Caco-2 (cell line): ENCODE data around the gene FUOM. TPM values are rescaled to one million over a fixed set of nuclear protein-coding genes. Genes with fewer than 3 reads are reported as not detected.
"Not testable (repeated sequence)": the region's sequence is repeated elsewhere in the genome, so short reads cannot be mapped to it uniquely, and the experiment has no call there.

Experiments used
- BruUV-seq: library from RNA; stranded (reverse); fragments of 400-500 nt; replicated peaks from 2 replicates; lab custom pipeline; 2021; lab: Mats Ljungman, UMichigan
- CTCF ChIA-PET: fragments of 300-600 bp; sonication (Branson Sonifier 250); formaldehyde crosslinking; loops from one replicate; lab custom pipeline; 2022; ENCODE audit warnings: antibody characterized with exemption; lab: Charles Lee
- POLR2A ChIA-PET: fragments of 300-600 bp; sonication (Branson Sonifier 250); formaldehyde crosslinking; loops from one replicate; lab custom pipeline; 2022; ENCODE audit warnings: antibody characterized with exemption; lab: Charles Lee
- DNase-seq, 2 experiments: peaks; one replicate each; pipeline versions ENCODE4 v3.0.0 to v3.0.0-alpha.2; 2020 to 2022
- H3K27me3 ChIP-seq: replicated peaks from 2 replicates; pipeline ENCODE4 v1.6.0; 2011; ENCODE audit warnings: low read length; ENCODE audit not compliant: control insufficient read depth, insufficient read depth
- H3K36me3 ChIP-seq: 2 replicates; pipeline ENCODE4 v1.5.1; 2011; ENCODE audit warnings: low read length; ENCODE audit not compliant: control insufficient read depth, insufficient read depth
- H3K4me1 ChIP-seq: fragments of 250-450 bp; sonication (Bioruptor Pico); 2 replicates; pipeline ENCODE4 v1.5.1; 2020; ENCODE audit warnings: mild to moderate bottlenecking
- H3K4me3 ChIP-seq: 2 replicates; pipeline ENCODE4 v1.5.1; 2011; ENCODE audit warnings: low read depth, mild to moderate bottlenecking, control low read depth, low read length
- H3K9me3 ChIP-seq: fragments of 250-450 bp; sonication (Bioruptor Pico); 2 replicates; pipeline ENCODE4 v1.5.1; 2020; ENCODE audit warnings: mild to moderate bottlenecking, moderate library complexity
- H3K27ac Mint-ChIP-seq: one replicate; pipeline ENCODE4 v1.8.0; 2022; ENCODE audit warnings: mixed read lengths; ENCODE audit not compliant: unreplicated experiment
- H3K27me3 Mint-ChIP-seq: one replicate; pipeline ENCODE4 v1.8.0; 2022; ENCODE audit warnings: mixed read lengths; ENCODE audit not compliant: insufficient read depth, unreplicated experiment
- H3K36me3 Mint-ChIP-seq: one replicate; pipeline ENCODE4 v1.8.0; 2022; ENCODE audit warnings: mild to moderate bottlenecking, mixed read lengths; ENCODE audit not compliant: insufficient read depth, unreplicated experiment
- H3K4me1 Mint-ChIP-seq: one replicate; pipeline ENCODE4 v1.8.0; 2022; ENCODE audit warnings: low read depth, mixed read lengths; ENCODE audit not compliant: unreplicated experiment
- H3K4me3 Mint-ChIP-seq: one replicate; pipeline ENCODE4 v1.8.0; 2022; ENCODE audit warnings: mild to moderate bottlenecking, moderate library complexity, mixed read lengths; ENCODE audit not compliant: unreplicated experiment
- H3K9me3 Mint-ChIP-seq: one replicate; pipeline ENCODE4 v1.8.0; 2022; ENCODE audit warnings: mixed read lengths; ENCODE audit not compliant: unreplicated experiment
- CTCF ChIP-seq, 2 experiments: fragments of 200-600 bp in 1 of 2; IDR thresholded peaks; 1 replicate in 1 of 2; 2 replicates in 1 of 2; pipeline versions ENCODE4 v1.5.1 to v1.8.0; 2011 to 2022; ENCODE audit warnings: antibody characterized with exemption in 1 of 2, control low read depth in 1 of 2, inconsistent platforms in 1 of 2, low read depth in 1 of 2, low read length in 1 of 2, mild to moderate bottlenecking in 1 of 2, moderate library complexity in 1 of 2; ENCODE audit not compliant: insufficient read depth in 1 of 2, severe bottlenecking in 1 of 2, unreplicated experiment in 1 of 2
- intact Hi-C: fragments of 100-400 bp; cut with micrococcal nuclease; formaldehyde crosslinking; loops from one replicate; pipeline ENCODE4 v1.10.0; 2022; ENCODE audit not compliant: unreplicated experiment
- total RNA-seq: library from RNA; stranded (reverse); gene quantifications from 2 replicates; pipeline ENCODE4 v1.2.3, GENCODE V29; 2022

FUOM gene
- total RNA-seq, 1 experiment from 2014 or later = 119 TPM

- peak overlapping the region; percentile 86 for H3K4me3 Mint-ChIP-seq
These were observed 32.2 kb downstream of the FUOM start for GRCh38 chr10:133325440-133326222.

GRCh38 chr10:133324857-133325260 is 33.0 kb downstream of the FUOM start:
- Mint-ChIP-seq H3K4me1 (peaks cover 7% of the 10 kb centered on the region), H3K4me3 (peak overlapping the region; percentile 86), H3K9me3 (peaks cover 9% of the 10 kb centered on the region), H3K27ac (no peak overlapping the region), H3K27me3 (peaks cover 6% of the 10 kb centered on the region), H3K36me3 (peaks cover 8% of the 10 kb centered on the region)
- no peak for TF ChIP-seq CTCF (IDR thresholded peaks at IDR 0.05; ENCODE audit: insufficient read depth in 1 of 2, low read depth in 1 of 2, low read length in 1 of 2, severe bottlenecking in 1 of 2, unreplicated experiment in 1 of 2)
- no peaks in the 10 kb centered on the region for H3K36me3 ChIP-seq
- H3K4me1 ChIP-seq = peaks cover 11% of the 10 kb centered on the region; the same call in 1 of the 2 replicates
- no peak for DNase-seq
- no TSS peak for BruUV-seq
- peaks cover 13% of the 10 kb centered on the region for H3K9me3 ChIP-seq
- H3K27me3 ChIP-seq = no peaks in the 10 kb centered on the region
- CTCF ChIA-PET = interaction anchor here (0.8 kb wide), 2 partner anchors 11 to 67 kb away, joined by 3 to 6 read pairs; no protein-coding TSS in a partner anchor
- H3K4me3 ChIP-seq = no peak overlapping the region
- POLR2A ChIA-PET = interaction anchor here (0.7 to 0.9 kb wide), 2 partner anchors 27 to 54 kb away, joined by 4 to 7 read pairs; partner anchors contain the start of gene PAOX
- intact Hi-C loops = loop anchor here (5.0 kb wide), 1 partner anchor 67 kb away; the partner anchor contains the start of gene MTG1

More at GRCh38 chr10:133325440-133326222, 32.2 kb downstream of the FUOM start:
- Histone ChIP-seq H3K4me1 (peaks cover 11% of the 10 kb centered on the region; the same call in 1 of the 2 replicates), H3K9me3 (peaks cover 6% of the 10 kb centered on the region), H3K27me3 (no peaks in the 10 kb centered on the region), H3K4me3 (peak overlapping the region; percentile 40), H3K36me3 (no peaks in the 10 kb centered on the region)
- intact Hi-C loops = loop anchor here (5.0 kb wide), 1 partner anchor 67 kb away; the partner anchor contains the start of gene MTG1
- POLR2A ChIA-PET = no interaction called here
- BruUV-seq = no TSS peak
- CTCF ChIA-PET = no interaction called here
- TF ChIP-seq CTCF (IDR thresholded peaks at IDR 0.05; ENCODE audit: insufficient read depth in 1 of 2, low read depth in 1 of 2, low read length in 1 of 2, severe bottlenecking in 1 of 2, unreplicated experiment in 1 of 2) = no peak
- Mint-ChIP-seq H3K4me1 (peaks cover 7% of the 10 kb centered on the region), H3K27me3 (peaks cover 8% of the 10 kb centered on the region), H3K27ac (no peak overlapping the region), H3K36me3 (peaks cover 10% of the 10 kb centered on the region), H3K9me3 (peaks cover under 1% of the 10 kb centered on the region)
- no peak for DNase-seq

- H3K4me1 Mint-ChIP-seq = peaks cover 9% of the 10 kb centered on the region
- no peak for TF ChIP-seq CTCF (IDR thresholded peaks at IDR 0.05; ENCODE audit: insufficient read depth in 1 of 2, low read depth in 1 of 2, low read length in 1 of 2, severe bottlenecking in 1 of 2, unreplicated experiment in 1 of 2)
- ChIA-PET POLR2A (interaction anchor here (0.6 to 0.9 kb wide), 5 partner anchors 19 to 55 kb away, joined by 3 to 7 read pairs (median 4); partner anchors contain the start of gene PAOX), CTCF (interaction anchor here (0.8 kb wide), 2 partner anchors 10 to 66 kb away, joined by 3 to 6 read pairs; no protein-coding TSS in a partner anchor)
- peaks cover 12% of the 10 kb centered on the region for H3K9me3 Mint-ChIP-seq
- intact Hi-C loops = no loop called here
- no peaks in the 10 kb centered on the region for H3K27me3 ChIP-seq
- H3K9me3 ChIP-seq = peaks cover 13% of the 10 kb centered on the region
- BruUV-seq = no TSS peak
- H3K27ac Mint-ChIP-seq = no peak overlapping the region
- peaks cover 5% of the 10 kb centered on the region for H3K27me3 Mint-ChIP-seq
- no peak overlapping the region for H3K4me3 Mint-ChIP-seq
- H3K4me1 ChIP-seq = peaks cover 11% of the 10 kb centered on the region; the same call in 1 of the 2 replicates
- peaks cover 6% of the 10 kb centered on the region for H3K36me3 Mint-ChIP-seq
- DNase-seq = peak; percentile 68 to 82
- no peaks in the 10 kb centered on the region for H3K36me3 ChIP-seq
- H3K4me3 ChIP-seq = no peak overlapping the region
These were observed 33.5 kb downstream of the FUOM start for GRCh38 chr10:133324198-133324792.

GRCh38 chr10:133322064-133322709 is 35.6 kb downstream of the FUOM start:
- POLR2A ChIA-PET, H3K27me3 Mint-ChIP-seq, H3K27me3 ChIP-seq, intact Hi-C loops, DNase-seq, H3K4me3 ChIP-seq, BruUV-seq, H3K27ac Mint-ChIP-seq, H3K36me3 Mint-ChIP-seq, H3K36me3 ChIP-seq, H3K4me3 Mint-ChIP-seq, CTCF ChIA-PET: not testable (repeated sequence)
- H3K4me1 Mint-ChIP-seq = peaks cover 14% of the 10 kb centered on the region
- peaks cover 18% of the 10 kb centered on the region for H3K4me1 ChIP-seq
- H3K9me3 Mint-ChIP-seq = peaks cover 12% of the 10 kb centered on the region
- peaks cover 13% of the 10 kb centered on the region for H3K9me3 ChIP-seq
